A549 (cell line): Measurements from ENCODE around the gene SH3BGRL.

Source experiments
- CTCF ChIP-seq: fragments of >200 bp; sonication (Bioruptor Twin); formaldehyde crosslinking; IDR thresholded peaks from 3 replicates; pipeline ENCODE4 v1.5.1; 2016
- EHMT2 ChIP-seq: fragments of 200-600 bp; sonication (generic); IDR thresholded peaks from 2 replicates; pipeline ENCODE4 v1.6.1; 2016; ENCODE audit warnings: antibody characterized with exemption, low read depth, mild to moderate bottlenecking, moderate library complexity
- HDAC2 ChIP-seq: fragments of 200-600 bp; sonication (generic); IDR thresholded peaks from 2 replicates; pipeline ENCODE4 v1.6.1; 2016
- KDM1A ChIP-seq: fragments of 200-600 bp; sonication (generic); IDR thresholded peaks from 2 replicates; pipeline ENCODE4 v1.6.1; 2016; ENCODE audit warnings: low read depth, mild to moderate bottlenecking
- MYC ChIP-seq: IDR thresholded peaks from 2 replicates; pipeline ENCODE4 v1.6.1; 2012; ENCODE audit warnings: mild to moderate bottlenecking, inconsistent platforms, low read length, improper control_type of control experiment, borderline replicate concordance
- PHF8 ChIP-seq: fragments of 200-600 bp; sonication (generic); IDR thresholded peaks from 2 replicates; pipeline ENCODE4 v1.6.1; 2016; ENCODE audit warnings: low read depth, mild to moderate bottlenecking, antibody characterized with exemption, moderate library complexity, borderline replicate concordance
- POLR2A ChIP-seq: IDR thresholded peaks from 2 replicates; pipeline ENCODE4 v1.6.1; 2012; ENCODE audit warnings: mild to moderate bottlenecking, low read length
- POLR2AphosphoS2 ChIP-seq: conservative IDR thresholded peaks from 2 replicates; pipeline ENCODE4 v1.6.1; 2012; ENCODE audit warnings: low read length, improper control_type of control experiment, inconsistent platforms
- TF ChIP-seq, protein P1 (sequence below): IDR thresholded peaks from 2 replicates; pipeline ENCODE4 v1.6.1; 2012; ENCODE audit warnings: low read depth, borderline replicate concordance

- TF ChIP-seq POLR2A, result no peak
- TF ChIP-seq EHMT2, result no peak
- no peak for TF ChIP-seq CTCF
- TF ChIP-seq POLR2AphosphoS2, result no peak
- TF ChIP-seq, protein P1, sequence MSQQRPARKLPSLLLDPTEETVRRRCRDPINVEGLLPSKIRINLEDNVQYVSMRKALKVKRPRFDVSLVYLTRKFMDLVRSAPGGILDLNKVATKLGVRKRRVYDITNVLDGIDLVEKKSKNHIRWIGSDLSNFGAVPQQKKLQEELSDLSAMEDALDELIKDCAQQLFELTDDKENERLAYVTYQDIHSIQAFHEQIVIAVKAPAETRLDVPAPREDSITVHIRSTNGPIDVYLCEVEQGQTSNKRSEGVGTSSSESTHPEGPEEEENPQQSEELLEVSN, result no peak
- no peak for TF ChIP-seq PHF8
- no peak for TF ChIP-seq KDM1A
- TF ChIP-seq MYC, result no peak
- no peak for TF ChIP-seq HDAC2
Measured at GRCh38 chrX:81202943-81203342, 1.0 kb downstream of the SH3BGRL start.
